C4-2B (cell line): Measurements from ENCODE around the gene KDM6A.

ENCODE experiments used
- ZFX ChIP-seq: fragments of 450-650 bp; IDR thresholded peaks from 2 replicates; pipeline ENCODE4 v1.6.1; 2017
- TF ChIP-seq, protein P1 (sequence below): fragments of 450-650 bp; conservative IDR thresholded peaks from 2 replicates; pipeline ENCODE4 v1.5.1; 2017; ENCODE audit warnings: mild to moderate bottlenecking

DNA sequence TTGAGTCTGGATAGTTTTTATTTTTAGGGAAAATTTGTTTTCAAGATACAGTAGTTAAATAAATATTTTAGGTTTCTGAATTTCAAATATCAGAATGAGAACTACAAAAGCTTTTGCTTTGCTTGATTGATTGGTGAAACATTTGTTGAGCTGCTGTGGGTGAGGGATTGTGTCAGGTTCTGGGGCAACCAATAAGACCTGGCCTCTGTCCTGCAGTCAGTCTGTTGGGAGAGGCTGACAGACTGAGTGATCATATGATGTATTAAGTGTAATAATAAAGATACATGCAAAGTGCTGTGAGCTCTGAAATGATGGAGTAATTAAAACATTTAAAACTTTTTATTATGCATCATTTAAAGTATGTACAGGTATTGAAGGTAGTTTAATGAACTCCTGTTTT is 9.6 kb downstream of the KDM6A start:
- TF ChIP-seq, protein P1, sequence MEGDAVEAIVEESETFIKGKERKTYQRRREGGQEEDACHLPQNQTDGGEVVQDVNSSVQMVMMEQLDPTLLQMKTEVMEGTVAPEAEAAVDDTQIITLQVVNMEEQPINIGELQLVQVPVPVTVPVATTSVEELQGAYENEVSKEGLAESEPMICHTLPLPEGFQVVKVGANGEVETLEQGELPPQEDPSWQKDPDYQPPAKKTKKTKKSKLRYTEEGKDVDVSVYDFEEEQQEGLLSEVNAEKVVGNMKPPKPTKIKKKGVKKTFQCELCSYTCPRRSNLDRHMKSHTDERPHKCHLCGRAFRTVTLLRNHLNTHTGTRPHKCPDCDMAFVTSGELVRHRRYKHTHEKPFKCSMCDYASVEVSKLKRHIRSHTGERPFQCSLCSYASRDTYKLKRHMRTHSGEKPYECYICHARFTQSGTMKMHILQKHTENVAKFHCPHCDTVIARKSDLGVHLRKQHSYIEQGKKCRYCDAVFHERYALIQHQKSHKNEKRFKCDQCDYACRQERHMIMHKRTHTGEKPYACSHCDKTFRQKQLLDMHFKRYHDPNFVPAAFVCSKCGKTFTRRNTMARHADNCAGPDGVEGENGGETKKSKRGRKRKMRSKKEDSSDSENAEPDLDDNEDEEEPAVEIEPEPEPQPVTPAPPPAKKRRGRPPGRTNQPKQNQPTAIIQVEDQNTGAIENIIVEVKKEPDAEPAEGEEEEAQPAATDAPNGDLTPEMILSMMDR = no peak
- TF ChIP-seq ZFX = no peak
